Measurements from ENCODE around the gene ZMIZ2.

DNA sequence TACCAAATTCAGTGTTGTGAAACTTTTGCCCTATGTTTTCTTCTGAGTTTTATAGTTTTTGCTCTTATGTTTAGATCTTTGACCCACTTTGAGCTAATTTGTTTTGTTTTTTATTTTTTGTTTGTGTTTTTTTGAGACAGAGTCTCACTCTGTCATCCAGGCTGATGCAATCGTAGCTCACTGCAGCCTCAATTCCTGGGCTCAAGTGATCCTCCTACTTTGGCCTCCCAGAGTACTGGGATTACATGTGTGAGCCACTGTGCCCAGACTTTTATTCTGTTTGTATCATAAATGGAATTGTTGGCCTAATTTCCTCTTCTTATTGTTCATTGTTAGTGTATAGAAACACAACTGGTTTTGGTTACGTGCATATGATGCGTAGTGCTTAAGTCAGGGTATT is 43.2 kb upstream of the ZMIZ2 start:
- TF ChIP-seq POLR2A (IDR thresholded peaks at IDR 0.05; ENCODE audit: low read depth) (no peak), POLR2AphosphoS5 (IDR thresholded peaks at IDR 0.05) (no peak), EP300 (IDR thresholded peaks at IDR 0.05) (no peak)
- TF ChIP-seq, protein P1, sequence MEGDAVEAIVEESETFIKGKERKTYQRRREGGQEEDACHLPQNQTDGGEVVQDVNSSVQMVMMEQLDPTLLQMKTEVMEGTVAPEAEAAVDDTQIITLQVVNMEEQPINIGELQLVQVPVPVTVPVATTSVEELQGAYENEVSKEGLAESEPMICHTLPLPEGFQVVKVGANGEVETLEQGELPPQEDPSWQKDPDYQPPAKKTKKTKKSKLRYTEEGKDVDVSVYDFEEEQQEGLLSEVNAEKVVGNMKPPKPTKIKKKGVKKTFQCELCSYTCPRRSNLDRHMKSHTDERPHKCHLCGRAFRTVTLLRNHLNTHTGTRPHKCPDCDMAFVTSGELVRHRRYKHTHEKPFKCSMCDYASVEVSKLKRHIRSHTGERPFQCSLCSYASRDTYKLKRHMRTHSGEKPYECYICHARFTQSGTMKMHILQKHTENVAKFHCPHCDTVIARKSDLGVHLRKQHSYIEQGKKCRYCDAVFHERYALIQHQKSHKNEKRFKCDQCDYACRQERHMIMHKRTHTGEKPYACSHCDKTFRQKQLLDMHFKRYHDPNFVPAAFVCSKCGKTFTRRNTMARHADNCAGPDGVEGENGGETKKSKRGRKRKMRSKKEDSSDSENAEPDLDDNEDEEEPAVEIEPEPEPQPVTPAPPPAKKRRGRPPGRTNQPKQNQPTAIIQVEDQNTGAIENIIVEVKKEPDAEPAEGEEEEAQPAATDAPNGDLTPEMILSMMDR (IDR thresholded peaks at IDR 0.05), result no peak

All from esophagus muscularis mucosa (tissue), 4 donors.